ENCODE data around the gene EMP3.
"Not testable (repeated sequence)": the region's sequence is repeated elsewhere in the genome, so short reads cannot be mapped to it uniquely, and the experiment has no call there.

DNA sequence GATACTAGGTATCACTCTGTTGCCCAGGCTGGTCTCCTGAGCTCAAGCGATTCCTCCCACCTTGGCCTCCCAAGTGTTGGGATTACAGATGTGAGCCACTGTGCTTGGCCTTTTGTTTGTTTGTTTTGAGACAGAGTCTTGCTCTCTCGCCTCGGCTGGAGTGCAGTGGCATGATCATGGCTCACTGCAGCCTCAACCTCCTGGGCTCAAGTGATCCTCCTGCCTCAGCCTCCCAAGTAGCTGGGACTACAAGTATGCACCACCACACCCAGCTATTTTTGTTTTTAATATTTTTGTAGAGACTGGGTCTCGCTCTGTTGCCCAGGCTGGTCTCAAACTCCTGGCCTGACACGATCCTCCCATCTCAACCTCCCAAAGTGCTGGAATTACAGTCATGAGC lies 46.4 kb downstream of the EMP3 start:
- TF ChIP-seq, protein P1, sequence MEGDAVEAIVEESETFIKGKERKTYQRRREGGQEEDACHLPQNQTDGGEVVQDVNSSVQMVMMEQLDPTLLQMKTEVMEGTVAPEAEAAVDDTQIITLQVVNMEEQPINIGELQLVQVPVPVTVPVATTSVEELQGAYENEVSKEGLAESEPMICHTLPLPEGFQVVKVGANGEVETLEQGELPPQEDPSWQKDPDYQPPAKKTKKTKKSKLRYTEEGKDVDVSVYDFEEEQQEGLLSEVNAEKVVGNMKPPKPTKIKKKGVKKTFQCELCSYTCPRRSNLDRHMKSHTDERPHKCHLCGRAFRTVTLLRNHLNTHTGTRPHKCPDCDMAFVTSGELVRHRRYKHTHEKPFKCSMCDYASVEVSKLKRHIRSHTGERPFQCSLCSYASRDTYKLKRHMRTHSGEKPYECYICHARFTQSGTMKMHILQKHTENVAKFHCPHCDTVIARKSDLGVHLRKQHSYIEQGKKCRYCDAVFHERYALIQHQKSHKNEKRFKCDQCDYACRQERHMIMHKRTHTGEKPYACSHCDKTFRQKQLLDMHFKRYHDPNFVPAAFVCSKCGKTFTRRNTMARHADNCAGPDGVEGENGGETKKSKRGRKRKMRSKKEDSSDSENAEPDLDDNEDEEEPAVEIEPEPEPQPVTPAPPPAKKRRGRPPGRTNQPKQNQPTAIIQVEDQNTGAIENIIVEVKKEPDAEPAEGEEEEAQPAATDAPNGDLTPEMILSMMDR (IDR thresholded peaks at IDR 0.05): not testable (repeated sequence)
- TF ChIP-seq EZH2phosphoT487, EZH2 (IDR thresholded peaks at IDR 0.05): not testable (repeated sequence)
